ENCODE results near the gene VIPAS39.

DNA sequence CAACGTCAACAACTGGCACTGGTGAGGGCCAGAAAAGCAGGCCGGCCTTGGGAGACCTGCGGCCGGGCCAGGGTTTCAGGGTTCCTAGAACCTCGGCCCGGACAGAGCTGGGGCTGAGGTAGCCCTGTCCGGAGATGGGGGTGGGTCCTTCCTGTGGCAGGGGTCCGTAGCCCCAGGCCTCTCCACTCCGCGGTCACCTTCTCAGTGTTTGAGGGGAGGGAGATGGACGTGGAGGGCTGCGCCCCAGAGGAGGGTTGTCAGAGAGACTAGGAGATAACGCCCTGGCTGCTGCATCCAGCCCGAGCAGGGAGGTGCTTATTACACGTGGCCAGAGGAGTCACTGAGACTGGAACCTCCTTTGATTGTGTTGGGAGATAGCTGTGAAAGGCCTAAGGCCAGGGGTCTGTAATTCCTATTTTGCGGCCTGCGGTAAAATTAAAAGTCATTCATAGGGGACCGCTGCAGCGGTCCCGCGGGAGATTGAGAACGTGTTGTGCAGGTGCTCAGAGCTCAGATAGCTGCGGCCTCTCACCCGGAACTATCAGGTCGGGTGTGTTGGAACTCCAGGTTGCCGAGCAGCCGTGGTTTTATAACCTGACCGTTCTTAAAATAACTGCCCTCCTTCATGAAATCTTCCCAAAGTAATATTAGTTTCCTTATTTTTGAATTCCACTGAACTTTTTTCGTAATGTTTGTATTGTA is 999 bp upstream of the VIPAS39 start:
- TF ChIP-seq CTCF (conservative IDR thresholded peaks at IDR 0.05) (no peak), ZFX (IDR thresholded peaks at IDR 0.05) (peak; percentile 87; the same call in 1 of the 2 replicates)
